Mesenchymal stem cell (in vitro differentiated cells and primary cell): ENCODE data around the gene RERE.

Source experiments
- DNase-seq: peaks from one replicate; pipeline ENCODE4 v3.0.0-alpha.2; 2013
- H2AFZ ChIP-seq: one replicate; pipeline ENCODE4 v1.6.1; 2013; ENCODE audit warnings: low read depth, mild to moderate bottlenecking, control low read depth, inconsistent platforms, low read length, moderate library complexity
- H2AK5ac ChIP-seq: 2 replicates; pipeline ENCODE4 v1.6.1; 2013; ENCODE audit warnings: low read length, moderate library complexity, mild to moderate bottlenecking, inconsistent platforms; ENCODE audit not compliant: severe bottlenecking
- H2BK120ac ChIP-seq: one replicate; pipeline ENCODE4 v1.6.1; 2013; ENCODE audit warnings: low read depth, mild to moderate bottlenecking, inconsistent platforms, low read length, moderate library complexity
- H2BK12ac ChIP-seq, 2 experiments: one replicate each; pipeline ENCODE4 v1.6.1; 2013; ENCODE audit warnings: inconsistent platforms in 2 of 2, low read length in 2 of 2, mild to moderate bottlenecking in 2 of 2, moderate library complexity in 2 of 2, control low read depth in 1 of 2
- H2BK15ac ChIP-seq: one replicate; pipeline ENCODE4 v1.6.1; 2013; ENCODE audit warnings: mild to moderate bottlenecking, low read depth, inconsistent platforms; ENCODE audit not compliant: poor library complexity, severe bottlenecking
- H2BK5ac ChIP-seq: 2 replicates; pipeline ENCODE4 v1.6.1; 2013; ENCODE audit warnings: low read depth, mild to moderate bottlenecking, low read length, control low read depth, inconsistent platforms; ENCODE audit not compliant: poor library complexity, severe bottlenecking
- H3K14ac ChIP-seq, 2 experiments: one replicate each; pipeline ENCODE4 v1.6.1; 2013; ENCODE audit warnings: inconsistent platforms in 2 of 2, low read length in 2 of 2, control low read depth in 1 of 2, mild to moderate bottlenecking in 1 of 2, moderate library complexity in 1 of 2
- H3K18ac ChIP-seq, 2 experiments: one replicate each; pipeline ENCODE4 v1.6.1; 2013; ENCODE audit warnings: inconsistent platforms in 2 of 2, low read length in 2 of 2, control low read depth in 1 of 2, low read depth in 1 of 2, mild to moderate bottlenecking in 1 of 2
- H3K23ac ChIP-seq, 2 experiments: one replicate each; pipeline ENCODE4 v1.6.1; 2013; ENCODE audit warnings: inconsistent platforms in 2 of 2, low read length in 2 of 2, mild to moderate bottlenecking in 2 of 2, moderate library complexity in 2 of 2, control low read depth in 1 of 2
- H3K27ac ChIP-seq: 2 replicates; pipeline ENCODE4 v1.5.1; 2013; ENCODE audit warnings: mild to moderate bottlenecking, moderate library complexity, low read length, control low read depth, inconsistent platforms; ENCODE audit not compliant: poor library complexity, severe bottlenecking
- H3K27me3 ChIP-seq, 2 experiments: 2 replicates each; pipeline versions ENCODE4 v1.6.1 to v1.7.0; 2013; ENCODE audit warnings: low read length in 2 of 2, mild to moderate bottlenecking in 2 of 2, moderate library complexity in 2 of 2, control low read depth in 1 of 2, inconsistent platforms in 1 of 2; ENCODE audit not compliant: control insufficient read depth in 1 of 2, insufficient read depth in 1 of 2
- H3K36me3 ChIP-seq, 2 experiments: 2 replicates each; pipeline versions ENCODE4 v1.6.1 to v1.7.0; 2013; ENCODE audit warnings: low read length in 2 of 2, control low read depth in 1 of 2, inconsistent platforms in 1 of 2, low read depth in 1 of 2, mild to moderate bottlenecking in 1 of 2; ENCODE audit not compliant: insufficient read depth in 2 of 2, control insufficient read depth in 1 of 2
- H3K4ac ChIP-seq, 2 experiments: one replicate each; pipeline ENCODE4 v1.6.1; 2013; ENCODE audit warnings: inconsistent platforms in 2 of 2, low read length in 2 of 2, mild to moderate bottlenecking in 2 of 2, moderate library complexity in 2 of 2, control low read depth in 1 of 2, low read depth in 1 of 2
- H3K4me1 ChIP-seq: 2 replicates; pipeline ENCODE4 v1.6.1; 2013; ENCODE audit warnings: low read depth, low read length, control low read depth; ENCODE audit not compliant: control insufficient read depth, insufficient read depth
- H3K4me2 ChIP-seq: 2 replicates; pipeline ENCODE4 v1.6.1; 2013; ENCODE audit warnings: low read length, mild to moderate bottlenecking, inconsistent platforms; ENCODE audit not compliant: poor library complexity, severe bottlenecking
- H3K4me3 ChIP-seq, 2 experiments: 2 replicates each; pipeline versions ENCODE4 v1.5.1 to v1.7.0; 2013; ENCODE audit warnings: low read length in 2 of 2, mild to moderate bottlenecking in 2 of 2, control low read depth in 1 of 2, low read depth in 1 of 2; ENCODE audit not compliant: insufficient read depth in 1 of 2
- H3K79me1 ChIP-seq: replicated peaks from 2 replicates; pipeline ENCODE4 v1.6.1; 2013; ENCODE audit warnings: mild to moderate bottlenecking, control low read depth, low read length, inconsistent platforms; ENCODE audit not compliant: poor library complexity, severe bottlenecking
- H3K9ac ChIP-seq: 2 replicates; pipeline ENCODE4 v1.7.0; 2013; ENCODE audit warnings: mild to moderate bottlenecking, low read length, moderate library complexity
- H3K9me3 ChIP-seq: 2 replicates; pipeline ENCODE4 v1.7.0; 2013; ENCODE audit warnings: mild to moderate bottlenecking, low read length; ENCODE audit not compliant: control insufficient read depth
- H4K8ac ChIP-seq: one replicate; pipeline ENCODE4 v1.6.1; 2013; ENCODE audit warnings: inconsistent platforms, mild to moderate bottlenecking, low read length, moderate library complexity
- H4K91ac ChIP-seq: one replicate; pipeline ENCODE4 v1.6.1; 2013; ENCODE audit warnings: mild to moderate bottlenecking, low read length, inconsistent platforms
- WGBS: methylation state at CpG from one replicate; pipeline ENCODE4 v1.1.7; 2013; ENCODE audit warnings: mixed read lengths; 5-methylcytosine and 5-hydroxymethylcytosine counted together

RERE gene

DNA sequence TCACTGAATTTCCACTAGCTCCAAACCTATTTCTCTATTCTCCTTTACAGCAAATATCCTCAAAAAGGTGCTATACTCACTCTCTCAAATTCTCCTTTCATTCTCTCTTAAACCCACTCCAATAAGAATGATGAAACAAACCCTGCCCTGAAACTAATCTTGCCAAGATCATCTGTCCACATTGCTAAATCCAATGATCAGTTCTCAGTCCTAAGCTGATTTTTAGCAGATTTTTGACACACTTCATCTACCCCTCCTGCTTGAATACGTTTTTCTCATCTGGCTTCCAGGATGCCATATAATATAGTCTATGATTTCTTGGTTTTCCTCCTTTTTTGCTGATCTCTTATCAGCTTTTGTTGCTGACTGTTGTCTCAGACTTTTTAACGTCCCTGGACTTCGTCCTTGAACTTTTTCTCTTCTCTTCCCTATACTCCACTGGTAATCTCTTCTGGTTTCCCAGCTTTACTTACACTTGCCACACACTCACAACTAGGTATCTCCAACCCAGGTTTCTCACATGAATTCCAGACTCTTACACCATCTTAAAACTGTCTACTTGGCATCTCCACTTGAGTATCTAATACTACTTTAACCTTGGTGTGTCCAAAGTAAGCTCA lies 35.3 kb downstream of the RERE start:
- Histone ChIP-seq H3K4me3 (no peak overlapping the region), H3K23ac (no peak overlapping the region), H3K4me1 (no peaks in the 10 kb centered on the region), H3K18ac (no peak overlapping the region), H3K27me3 (no peaks in the 10 kb centered on the region), H2AFZ (no peak overlapping the region), H3K14ac (no peak overlapping the region), H4K91ac (no peak overlapping the region), H4K8ac (no peak overlapping the region), H3K36me3 (no peaks in the 10 kb centered on the region), H2BK5ac (no peak overlapping the region), H3K9me3 (no peaks in the 10 kb centered on the region), H3K4me2 (no peak overlapping the region), H3K27ac (no peak overlapping the region), H3K4ac (no peak overlapping the region), H2AK5ac (no peak overlapping the region), H2BK120ac (no peak overlapping the region), H2BK15ac (no peak overlapping the region), H2BK12ac (no peak overlapping the region), H3K79me1 (peaks cover 25% of the 10 kb centered on the region), H3K9ac (no peak overlapping the region)
- 89% methylated on average over 3 of the region's 3 CpGs for WGBS
- no peak for DNase-seq

DNA sequence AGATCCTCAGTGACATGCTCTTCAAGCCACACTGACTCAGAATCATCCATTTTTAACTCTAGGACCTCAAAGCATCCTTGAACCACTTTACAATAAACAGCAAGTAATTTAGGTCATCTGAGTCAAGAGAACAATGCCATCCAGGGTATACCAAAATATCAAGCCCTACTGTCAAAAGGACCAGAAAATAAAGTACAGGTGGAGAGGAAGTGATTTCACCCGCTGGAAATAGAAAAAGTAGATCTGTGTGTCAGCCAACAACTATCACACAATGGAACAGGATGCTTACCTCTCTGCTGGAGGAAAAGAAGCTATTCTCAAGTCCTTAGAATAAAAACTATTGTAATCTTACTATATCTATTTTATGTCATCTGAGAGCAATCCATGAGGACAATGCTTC lies 37.0 kb downstream of the RERE start:
- Histone ChIP-seq H3K9ac (no peak overlapping the region), H4K91ac (no peak overlapping the region), H2BK5ac (no peak overlapping the region), H3K4me2 (no peak overlapping the region), H3K9me3 (no peaks in the 10 kb centered on the region), H2AK5ac (no peak overlapping the region), H3K27ac (no peak overlapping the region), H2BK15ac (no peak overlapping the region), H4K8ac (no peak overlapping the region), H3K27me3 (no peaks in the 10 kb centered on the region), H2BK12ac (no peak overlapping the region), H3K36me3 (peaks cover 0 to 2% of the 10 kb centered on the region in 2 experiments), H3K4me1 (no peaks in the 10 kb centered on the region), H3K79me1 (peaks cover 21% of the 10 kb centered on the region), H3K14ac (no peak overlapping the region), H3K4ac (no peak overlapping the region), H2AFZ (no peak overlapping the region), H3K23ac (no peak overlapping the region), H3K4me3 (no peak overlapping the region), H3K18ac (no peak overlapping the region), H2BK120ac (no peak overlapping the region)
- no CpG with 5 or more reads among the region's 1 CpG for WGBS
- no peak for DNase-seq

DNA sequence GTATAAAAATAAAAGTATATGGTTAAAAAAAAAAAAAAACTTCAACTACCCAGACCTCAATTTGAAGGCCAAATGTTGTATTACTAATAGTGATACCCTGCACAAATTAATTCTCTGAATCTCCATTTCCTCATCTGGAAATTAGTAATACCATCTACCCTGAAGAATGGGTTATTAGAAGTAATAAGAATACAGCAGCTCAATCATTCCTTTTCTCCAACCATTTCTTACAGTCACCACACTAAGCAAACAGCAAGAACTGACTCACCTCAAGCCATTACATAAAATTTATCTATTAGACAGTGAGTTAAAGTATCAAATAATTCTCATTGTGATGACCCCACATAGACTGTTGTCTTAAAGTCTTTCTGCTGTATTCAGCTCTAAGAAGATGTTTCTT lies 39.6 kb downstream of the RERE start:
- Histone ChIP-seq H3K4me2 (no peak overlapping the region), H3K36me3 (peaks cover 0 to 2% of the 10 kb centered on the region in 2 experiments)

DNA sequence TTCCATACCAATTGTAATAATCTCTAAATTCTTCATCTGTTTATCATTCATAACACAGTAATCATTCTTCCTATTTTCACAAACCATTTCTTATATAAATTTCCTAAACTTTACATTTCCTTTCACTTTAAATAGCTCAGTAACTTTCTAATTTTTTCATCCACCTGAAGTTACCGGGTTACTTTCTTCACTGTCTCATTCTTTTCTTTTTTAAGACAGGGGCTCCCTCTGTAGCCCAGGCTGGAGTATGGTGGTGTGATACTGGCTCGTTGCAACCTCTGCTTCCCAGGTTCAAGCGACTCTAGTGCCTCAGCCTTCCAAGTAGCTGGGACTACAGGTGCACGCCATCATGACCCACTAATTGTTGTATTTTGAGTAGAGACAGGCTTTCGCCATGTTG lies 41.3 kb downstream of the RERE start:
- Histone ChIP-seq H2BK120ac (no peak overlapping the region), H3K9ac (no peak overlapping the region), H3K18ac (no peak overlapping the region), H3K79me1 (peaks cover 18% of the 10 kb centered on the region), H3K27ac (no peak overlapping the region), H4K8ac (no peak overlapping the region), H3K4me2 (no peak overlapping the region), H3K4me1 (no peaks in the 10 kb centered on the region), H2AFZ (no peak overlapping the region), H2BK12ac (no peak overlapping the region), H3K14ac (no peak overlapping the region), H2BK15ac (no peak overlapping the region), H2BK5ac (no peak overlapping the region), H3K9me3 (no peaks in the 10 kb centered on the region), H2AK5ac (no peak overlapping the region), H3K23ac (no peak overlapping the region), H4K91ac (no peak overlapping the region), H3K4ac (no peak overlapping the region), H3K4me3 (no peak overlapping the region), H3K36me3 (peaks cover 0 to 2% of the 10 kb centered on the region in 2 experiments), H3K27me3 (no peaks in the 10 kb centered on the region)
- DNase-seq: no peak
- 91% methylated on average over 5 of the region's 5 CpGs for WGBS

More for the DNA sequence above, 39.6 kb downstream of the RERE start:
- no peak overlapping the region for H3K23ac ChIP-seq
- no peaks in the 10 kb centered on the region for H3K9me3 ChIP-seq
- H3K9ac ChIP-seq: no peak overlapping the region
- no peak overlapping the region for H4K8ac ChIP-seq
- no peak overlapping the region for H3K18ac ChIP-seq
- no peak for DNase-seq
- no peak overlapping the region for H2AK5ac ChIP-seq
- H2BK15ac ChIP-seq: no peak overlapping the region
- no peak overlapping the region for H2AFZ ChIP-seq
- H3K27ac ChIP-seq: no peak overlapping the region
- no peak overlapping the region for H3K4me3 ChIP-seq
- H3K79me1 ChIP-seq: peaks cover 19% of the 10 kb centered on the region
- H3K14ac ChIP-seq: no peak overlapping the region
- H2BK120ac ChIP-seq: no peak overlapping the region
- no peak overlapping the region for H4K91ac ChIP-seq
- no peak overlapping the region for H3K4ac ChIP-seq
- H3K27me3 ChIP-seq: no peaks in the 10 kb centered on the region
- H2BK12ac ChIP-seq: no peak overlapping the region
- H2BK5ac ChIP-seq: no peak overlapping the region
- H3K4me1 ChIP-seq: no peaks in the 10 kb centered on the region
